Loucy (cell line): Measurements from ENCODE around the gene SEMA4F.

Source experiments
- H2AFZ ChIP-seq: fragments of 200-600 bp; sonication (generic); 2 replicates; pipeline ENCODE4 v1.6.0; 2016; ENCODE audit warnings: antibody characterized with exemption, mild to moderate bottlenecking, low read length, moderate library complexity
- H3F3A ChIP-seq: fragments of 200-600 bp; 2 replicates; pipeline ENCODE4 v1.6.0; 2016; ENCODE audit warnings: antibody characterized with exemption, low read depth, mild to moderate bottlenecking
- H3K27me3 ChIP-seq: fragments of 200-600 bp; sonication (generic); 2 replicates; pipeline ENCODE4 v1.6.1; 2014; ENCODE audit warnings: low read length, mild to moderate bottlenecking; ENCODE audit not compliant: insufficient read depth, poor library complexity, severe bottlenecking
- H3K36me3 ChIP-seq: fragments of 200-600 bp; sonication (generic); 2 replicates; pipeline ENCODE4 v1.6.1; 2016; ENCODE audit warnings: low read length; ENCODE audit not compliant: insufficient read depth
- H3K4me1 ChIP-seq: fragments of 200-600 bp; sonication (generic); 2 replicates; pipeline ENCODE4 v1.5.1; 2014; ENCODE audit warnings: low read length, mild to moderate bottlenecking; ENCODE audit not compliant: insufficient read depth, poor library complexity, severe bottlenecking
- H3K4me2 ChIP-seq: fragments of 200-600 bp; sonication (generic); 2 replicates; pipeline ENCODE4 v1.6.0; 2014; ENCODE audit warnings: antibody characterized with exemption, low read length, low read depth, mild to moderate bottlenecking; ENCODE audit not compliant: poor library complexity, severe bottlenecking
- H3K4me3 ChIP-seq: fragments of 200-600 bp; sonication (generic); 2 replicates; pipeline ENCODE4 v1.5.1; 2014; ENCODE audit warnings: low read length, mild to moderate bottlenecking, mixed read lengths; ENCODE audit not compliant: poor library complexity, severe bottlenecking
- H3K79me2 ChIP-seq: fragments of 200-600 bp; sonication (generic); 2 replicates; pipeline ENCODE4 v1.6.1; 2014; ENCODE audit warnings: low read length; ENCODE audit not compliant: insufficient read depth
- H3K9ac ChIP-seq: fragments of 200-600 bp; sonication (generic); 2 replicates; pipeline ENCODE4 v1.6.0; 2014; ENCODE audit warnings: mild to moderate bottlenecking, low read depth, low read length, moderate library complexity; ENCODE audit not compliant: poor library complexity, severe bottlenecking
- H3K9me2 ChIP-seq: fragments of 200-600 bp; sonication (generic); replicated peaks from 2 replicates; pipeline ENCODE4 v1.6.1; 2016; ENCODE audit warnings: low read depth, low read length, mixed read lengths
- H3K9me3 ChIP-seq: fragments of 200-600 bp; sonication (generic); 2 replicates; pipeline ENCODE4 v1.6.1; 2014; ENCODE audit warnings: mild to moderate bottlenecking, antibody characterized with exemption, low read length, low read depth; ENCODE audit not compliant: insufficient read depth
- H4K20me1 ChIP-seq: fragments of 200-600 bp; sonication (generic); 2 replicates; pipeline ENCODE4 v1.6.0; 2014; ENCODE audit warnings: antibody characterized with exemption, low read length, mild to moderate bottlenecking; ENCODE audit not compliant: insufficient read depth, poor library complexity, severe bottlenecking
- EZH2phosphoT487 ChIP-seq: fragments of 200-600 bp; IDR thresholded peaks from 2 replicates; pipeline ENCODE4 v1.6.1; 2018; ENCODE audit warnings: antibody characterized with exemption, mild to moderate bottlenecking, moderate library complexity, borderline replicate concordance
- TF ChIP-seq, protein P1 (sequence below): fragments of 200-600 bp; sonication (generic); conservative IDR thresholded peaks from 2 replicates; pipeline ENCODE4 v1.5.1; 2014; ENCODE audit warnings: mild to moderate bottlenecking, antibody characterized with exemption, low read length

Gene SEMA4F

DNA sequence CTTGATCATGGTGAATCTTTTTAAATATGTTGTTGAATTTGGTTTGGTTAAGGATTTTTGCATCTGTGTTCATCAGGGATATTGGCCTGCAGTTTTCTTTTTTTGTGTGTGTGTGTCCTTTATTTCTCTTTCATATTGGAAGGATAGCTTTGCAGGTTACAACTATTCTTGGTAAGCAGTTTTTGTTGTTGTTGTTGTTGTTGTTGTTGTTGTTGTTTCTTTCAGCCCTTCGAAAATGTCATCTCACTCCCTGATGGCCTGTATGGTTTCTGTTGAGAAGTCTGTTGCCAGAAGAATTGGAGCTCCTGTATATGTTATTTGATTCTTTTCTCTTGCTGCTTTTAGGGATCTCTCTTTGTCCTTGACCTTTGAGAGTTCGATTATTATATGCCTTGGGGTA is 74.8 kb downstream of the SEMA4F start:
- TF ChIP-seq EZH2phosphoT487, result no peak
- TF ChIP-seq, protein P1, sequence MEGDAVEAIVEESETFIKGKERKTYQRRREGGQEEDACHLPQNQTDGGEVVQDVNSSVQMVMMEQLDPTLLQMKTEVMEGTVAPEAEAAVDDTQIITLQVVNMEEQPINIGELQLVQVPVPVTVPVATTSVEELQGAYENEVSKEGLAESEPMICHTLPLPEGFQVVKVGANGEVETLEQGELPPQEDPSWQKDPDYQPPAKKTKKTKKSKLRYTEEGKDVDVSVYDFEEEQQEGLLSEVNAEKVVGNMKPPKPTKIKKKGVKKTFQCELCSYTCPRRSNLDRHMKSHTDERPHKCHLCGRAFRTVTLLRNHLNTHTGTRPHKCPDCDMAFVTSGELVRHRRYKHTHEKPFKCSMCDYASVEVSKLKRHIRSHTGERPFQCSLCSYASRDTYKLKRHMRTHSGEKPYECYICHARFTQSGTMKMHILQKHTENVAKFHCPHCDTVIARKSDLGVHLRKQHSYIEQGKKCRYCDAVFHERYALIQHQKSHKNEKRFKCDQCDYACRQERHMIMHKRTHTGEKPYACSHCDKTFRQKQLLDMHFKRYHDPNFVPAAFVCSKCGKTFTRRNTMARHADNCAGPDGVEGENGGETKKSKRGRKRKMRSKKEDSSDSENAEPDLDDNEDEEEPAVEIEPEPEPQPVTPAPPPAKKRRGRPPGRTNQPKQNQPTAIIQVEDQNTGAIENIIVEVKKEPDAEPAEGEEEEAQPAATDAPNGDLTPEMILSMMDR, result no peak
- no peak overlapping the region for H3K4me3 ChIP-seq
- no peaks in the 10 kb centered on the region for H3K36me3 ChIP-seq
- H3K79me2 ChIP-seq, result no peaks in the 10 kb centered on the region
- H3K4me1 ChIP-seq, result peaks cover 1% of the 10 kb centered on the region
- no peaks in the 10 kb centered on the region for H4K20me1 ChIP-seq
- H3K9me2 ChIP-seq, result no peaks in the 10 kb centered on the region
- H3K9me3 ChIP-seq, result no peaks in the 10 kb centered on the region
- H3K27me3 ChIP-seq, result no peaks in the 10 kb centered on the region
- no peak overlapping the region for H3K4me2 ChIP-seq
- H2AFZ ChIP-seq, result no peak overlapping the region
- H3F3A ChIP-seq, result no peaks in the 10 kb centered on the region
- H3K9ac ChIP-seq, result no peak overlapping the region

DNA sequence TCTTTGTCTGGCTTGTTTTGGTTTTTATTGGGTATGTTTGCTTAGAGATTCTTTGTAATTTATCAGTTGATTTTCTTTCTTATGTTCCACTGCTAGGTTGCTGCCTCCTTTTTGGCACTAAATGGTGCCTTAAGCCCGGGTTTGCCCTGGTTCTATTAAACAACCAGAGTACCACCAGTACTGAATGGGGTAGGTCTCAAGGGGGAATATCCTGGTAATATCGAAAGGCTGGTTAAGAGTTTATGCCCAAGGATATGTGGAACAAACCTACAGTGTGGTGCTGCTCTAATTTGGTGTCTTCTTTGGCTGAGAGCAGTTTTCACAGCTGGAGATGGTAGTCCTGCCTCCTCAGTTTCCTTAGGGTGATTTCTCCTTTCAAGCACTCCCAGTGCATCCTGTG is 76.5 kb downstream of the SEMA4F start:
- no peak overlapping the region for H3K9ac ChIP-seq
- no peak for TF ChIP-seq EZH2phosphoT487
- TF ChIP-seq, protein P1, result no peak
- no peak overlapping the region for H3K4me3 ChIP-seq
- H3K4me2 ChIP-seq, result no peak overlapping the region
- no peaks in the 10 kb centered on the region for H3K79me2 ChIP-seq
- H4K20me1 ChIP-seq, result no peaks in the 10 kb centered on the region
- H3F3A ChIP-seq, result no peaks in the 10 kb centered on the region
- no peaks in the 10 kb centered on the region for H3K9me2 ChIP-seq
- H3K9me3 ChIP-seq, result no peaks in the 10 kb centered on the region
- no peaks in the 10 kb centered on the region for H3K36me3 ChIP-seq
- no peak overlapping the region for H2AFZ ChIP-seq
- H3K4me1 ChIP-seq, result peaks cover 18% of the 10 kb centered on the region
- H3K27me3 ChIP-seq, result no peaks in the 10 kb centered on the region
